RWPE2 (cell line): Measurements from ENCODE around the gene XRCC5.

ENCODE experiments used
- ATAC-seq: fragments of 200-7000 bp; cut with Tn5 transposase; 3 replicates; pipeline ENCODE4 v1.9.1; 2021; ENCODE audit warnings: low read depth
- DNase-seq: peaks from one replicate; pipeline ENCODE4 v3.0.0-alpha.2; 2020; ENCODE audit warnings: low spot score
- H3K27ac ChIP-seq: fragments of 450-650 bp; 2 replicates; pipeline ENCODE4 v1.5.1; 2017; ENCODE audit warnings: mild to moderate bottlenecking; ENCODE audit not compliant: poor library complexity, severe bottlenecking
- H3K27me3 ChIP-seq: fragments of 250-450 bp; sonication (Bioruptor Pico); 2 replicates; pipeline ENCODE4 v1.5.1; 2021; ENCODE audit warnings: mild to moderate bottlenecking, moderate library complexity; ENCODE audit not compliant: insufficient read depth, poor library complexity, severe bottlenecking
- H3K36me3 ChIP-seq: fragments of 250-450 bp; sonication (Bioruptor Pico); 2 replicates; pipeline ENCODE4 v1.5.1; 2020; ENCODE audit warnings: low read depth, mild to moderate bottlenecking, moderate library complexity
- H3K4me1 ChIP-seq: fragments of 250-450 bp; sonication (Bioruptor Pico); 2 replicates; pipeline ENCODE4 v1.5.1; 2021; ENCODE audit warnings: mild to moderate bottlenecking, moderate library complexity; ENCODE audit not compliant: insufficient read depth, poor library complexity, severe bottlenecking
- H3K4me3 ChIP-seq: fragments of 250-450 bp; sonication (Bioruptor Pico); 2 replicates; pipeline ENCODE4 v1.5.1; 2021; ENCODE audit warnings: mild to moderate bottlenecking, moderate library complexity; ENCODE audit not compliant: severe bottlenecking
- H3K9me3 ChIP-seq: fragments of 250-450 bp; sonication (Bioruptor Pico); 2 replicates; pipeline ENCODE4 v1.5.1; 2021; ENCODE audit warnings: mild to moderate bottlenecking, moderate library complexity; ENCODE audit not compliant: severe bottlenecking
- TF ChIP-seq, protein P1 (sequence below): fragments of 450-650 bp; IDR thresholded peaks from one replicate; pipeline ENCODE4 v1.5.1; 2017; ENCODE audit warnings: mild to moderate bottlenecking, moderate library complexity; ENCODE audit not compliant: poor library complexity, severe bottlenecking

XRCC5 gene

DNA sequence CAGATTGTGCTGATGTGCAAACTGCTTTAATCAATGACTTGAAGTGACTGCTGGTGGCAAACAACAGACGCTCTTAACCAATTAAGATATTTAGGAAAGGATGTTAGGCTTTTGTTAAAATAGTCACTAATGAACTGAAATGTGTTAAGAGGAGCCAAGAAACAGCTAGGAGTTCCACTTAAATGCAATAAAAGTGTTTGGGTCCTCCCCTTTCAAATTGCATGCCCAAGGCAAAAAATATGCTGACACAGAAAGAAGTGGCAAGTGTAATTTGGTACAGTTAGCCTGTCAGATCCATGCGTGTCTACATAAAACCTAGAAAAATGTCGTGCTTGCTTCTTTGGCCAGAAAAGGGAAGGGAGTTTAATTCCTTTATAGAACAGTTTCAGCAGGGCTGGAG lies 61.9 kb downstream of the XRCC5 start:
- Histone ChIP-seq H3K9me3 (no peaks in the 10 kb centered on the region), H3K27ac (no peak overlapping the region), H3K27me3 (no peaks in the 10 kb centered on the region), H3K4me1 (no peaks in the 10 kb centered on the region), H3K36me3 (peaks cover 91% of the 10 kb centered on the region), H3K4me3 (no peak overlapping the region)
- DNase-seq, result no peak
- TF ChIP-seq, protein P1, sequence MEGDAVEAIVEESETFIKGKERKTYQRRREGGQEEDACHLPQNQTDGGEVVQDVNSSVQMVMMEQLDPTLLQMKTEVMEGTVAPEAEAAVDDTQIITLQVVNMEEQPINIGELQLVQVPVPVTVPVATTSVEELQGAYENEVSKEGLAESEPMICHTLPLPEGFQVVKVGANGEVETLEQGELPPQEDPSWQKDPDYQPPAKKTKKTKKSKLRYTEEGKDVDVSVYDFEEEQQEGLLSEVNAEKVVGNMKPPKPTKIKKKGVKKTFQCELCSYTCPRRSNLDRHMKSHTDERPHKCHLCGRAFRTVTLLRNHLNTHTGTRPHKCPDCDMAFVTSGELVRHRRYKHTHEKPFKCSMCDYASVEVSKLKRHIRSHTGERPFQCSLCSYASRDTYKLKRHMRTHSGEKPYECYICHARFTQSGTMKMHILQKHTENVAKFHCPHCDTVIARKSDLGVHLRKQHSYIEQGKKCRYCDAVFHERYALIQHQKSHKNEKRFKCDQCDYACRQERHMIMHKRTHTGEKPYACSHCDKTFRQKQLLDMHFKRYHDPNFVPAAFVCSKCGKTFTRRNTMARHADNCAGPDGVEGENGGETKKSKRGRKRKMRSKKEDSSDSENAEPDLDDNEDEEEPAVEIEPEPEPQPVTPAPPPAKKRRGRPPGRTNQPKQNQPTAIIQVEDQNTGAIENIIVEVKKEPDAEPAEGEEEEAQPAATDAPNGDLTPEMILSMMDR, result no peak
- no peak for ATAC-seq

DNA sequence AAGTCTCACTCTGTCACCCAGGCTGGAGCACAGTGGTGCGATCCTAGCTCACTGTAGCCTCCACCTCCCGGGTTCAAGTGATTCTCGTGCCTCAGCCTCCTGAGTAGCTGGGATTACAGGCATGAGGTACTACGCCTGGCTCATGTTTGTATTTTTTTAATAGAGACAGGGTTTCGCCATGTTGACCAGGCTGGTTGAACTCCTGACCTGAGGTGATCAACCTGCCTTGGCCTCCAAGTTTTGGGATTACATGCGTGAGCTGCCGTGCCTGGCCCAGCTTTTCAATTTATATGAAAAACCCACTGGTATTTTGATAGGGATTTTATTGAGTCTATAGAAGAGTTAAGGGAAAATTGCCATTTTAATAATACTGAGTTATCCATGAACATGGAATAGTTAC lies 63.3 kb downstream of the XRCC5 start:
- no peak for DNase-seq
- TF ChIP-seq, protein P1, result no peak
- H3K36me3 ChIP-seq, result peaks cover 91% of the 10 kb centered on the region

DNA sequence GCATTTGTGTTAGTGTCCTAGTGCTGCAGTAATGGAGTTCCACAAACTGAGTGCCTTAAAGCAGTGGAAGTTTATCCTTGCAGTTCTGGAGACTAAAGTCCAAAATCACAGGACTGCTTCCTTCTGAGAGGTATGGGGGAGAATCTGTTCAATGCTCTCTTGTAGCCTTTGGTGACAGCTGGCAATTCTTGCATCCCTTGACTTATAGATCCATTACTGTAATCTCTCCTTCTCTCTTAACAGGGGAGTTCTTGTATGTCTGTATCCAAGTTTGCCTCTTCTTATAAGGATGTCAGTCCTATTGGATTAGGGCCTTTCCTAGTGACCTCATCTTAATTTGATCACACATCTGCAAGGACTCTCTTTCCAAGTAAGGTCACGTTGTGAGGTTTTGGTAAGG lies 69.9 kb downstream of the XRCC5 start:
- no peak overlapping the region for H3K4me3 ChIP-seq
- TF ChIP-seq, protein P1, result no peak
- peaks cover 81% of the 10 kb centered on the region for H3K36me3 ChIP-seq
- no peaks in the 10 kb centered on the region for H3K4me1 ChIP-seq
- no peak for ATAC-seq
- no peaks in the 10 kb centered on the region for H3K27me3 ChIP-seq
- H3K27ac ChIP-seq, result no peak overlapping the region
- no peak for DNase-seq
- H3K9me3 ChIP-seq, result no peaks in the 10 kb centered on the region

More for the DNA sequence above, 63.3 kb downstream of the XRCC5 start:
- Histone ChIP-seq H3K27me3 (no peaks in the 10 kb centered on the region), H3K4me3 (no peak overlapping the region), H3K9me3 (no peaks in the 10 kb centered on the region), H3K4me1 (no peaks in the 10 kb centered on the region), H3K27ac (no peak overlapping the region)
- ATAC-seq, result no peak

DNA sequence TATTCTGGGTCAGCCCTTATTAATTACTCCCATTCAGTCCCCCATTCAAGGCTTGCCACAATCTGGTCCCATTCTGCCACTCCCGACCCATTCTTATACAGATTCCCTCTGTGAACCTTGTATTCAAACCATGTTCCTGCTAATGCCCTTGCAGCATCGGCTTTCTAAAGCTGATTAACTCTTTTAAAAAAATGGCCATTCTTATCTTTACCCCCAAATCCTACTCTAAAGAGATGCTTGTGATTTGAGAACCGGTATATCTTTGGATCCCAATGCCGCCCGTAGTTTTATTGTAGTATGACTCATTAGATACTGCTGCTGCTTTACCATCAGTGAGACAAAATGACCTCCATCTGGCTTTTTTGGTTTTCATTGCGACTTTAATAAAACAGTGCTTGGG lies 72.2 kb downstream of the XRCC5 start:
- H3K9me3 ChIP-seq, result no peaks in the 10 kb centered on the region
- no peaks in the 10 kb centered on the region for H3K4me1 ChIP-seq
- no peak overlapping the region for H3K27ac ChIP-seq
- H3K36me3 ChIP-seq, result peaks cover 75% of the 10 kb centered on the region
- TF ChIP-seq, protein P1, result no peak
- DNase-seq (no peak), ATAC-seq (no peak)
- no peaks in the 10 kb centered on the region for H3K27me3 ChIP-seq
- no peak overlapping the region for H3K4me3 ChIP-seq

DNA sequence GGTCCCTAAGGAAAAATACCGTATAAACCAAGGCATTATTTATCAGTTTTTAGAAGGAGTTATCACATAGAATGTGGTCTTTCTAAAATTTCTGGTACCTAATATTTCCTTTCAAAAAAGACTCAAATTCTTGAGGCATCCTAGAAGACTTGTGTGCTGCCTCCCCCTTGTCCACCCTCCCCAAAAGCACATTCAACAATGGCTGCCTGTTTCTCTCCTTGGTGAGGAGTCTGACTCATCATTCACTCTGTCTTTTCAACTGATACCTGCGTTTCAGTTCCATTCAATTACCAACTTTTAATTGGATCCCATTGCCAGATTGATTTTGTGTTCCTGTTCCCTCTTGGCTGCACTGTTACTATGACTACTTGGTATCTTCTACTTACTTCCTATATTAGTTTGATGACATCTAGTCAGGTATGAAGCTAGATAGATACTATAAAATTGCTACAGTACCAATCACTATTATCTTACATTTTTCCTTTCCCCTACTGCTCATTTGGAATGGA lies 72.9 kb downstream of the XRCC5 start:
- TF ChIP-seq, protein P1, result no peak
- no peak for DNase-seq
- H3K27me3 ChIP-seq, result no peaks in the 10 kb centered on the region
- ATAC-seq, result no peak
- no peaks in the 10 kb centered on the region for H3K9me3 ChIP-seq
- no peak overlapping the region for H3K4me3 ChIP-seq
- H3K36me3 ChIP-seq, result peaks cover 73% of the 10 kb centered on the region
- H3K4me1 ChIP-seq, result no peaks in the 10 kb centered on the region
- no peak overlapping the region for H3K27ac ChIP-seq
